Smooth muscle cell (in vitro differentiated cells): ENCODE measurements around the gene BCKDHB. TPM values are rescaled to one million over a fixed set of nuclear protein-coding genes. Genes with fewer than 3 reads are reported as not detected.

Experiments
- DNase-seq: peaks from one replicate; lab custom pipeline; 2025; ENCODE audit not compliant: unreplicated experiment; lab: John Stamatoyannopoulos, UW
- H2AFZ ChIP-seq: fragments of 200-600 bp; sonication (generic); 2 replicates; pipeline ENCODE4 v1.6.0; 2016; ENCODE audit warnings: antibody characterized with exemption, low read depth, mild to moderate bottlenecking
- H3F3A ChIP-seq: fragments of 200-600 bp; sonication (generic); 2 replicates; pipeline ENCODE4 v1.6.0; 2017; ENCODE audit warnings: antibody characterized with exemption, low read depth
- H3K27ac ChIP-seq: fragments of 200-600 bp; sonication (generic); 2 replicates; pipeline ENCODE4 v1.5.1; 2016; ENCODE audit warnings: low read depth, mild to moderate bottlenecking
- H3K27me3 ChIP-seq: fragments of 200-600 bp; sonication (generic); 2 replicates; pipeline ENCODE4 v1.6.1; 2016; ENCODE audit warnings: low read depth, mild to moderate bottlenecking
- H3K36me3 ChIP-seq: fragments of 200-600 bp; sonication (generic); 2 replicates; pipeline ENCODE4 v1.5.1; 2016; ENCODE audit warnings: low read depth
- H3K4me1 ChIP-seq: fragments of 200-600 bp; sonication (generic); 2 replicates; pipeline ENCODE4 v1.5.1; 2016; ENCODE audit warnings: low read depth
- H3K4me2 ChIP-seq: fragments of 200-600 bp; sonication (generic); 2 replicates; pipeline ENCODE4 v1.6.0; 2016; ENCODE audit warnings: mild to moderate bottlenecking
- H3K4me3 ChIP-seq: fragments of 200-600 bp; sonication (generic); 2 replicates; pipeline ENCODE4 v1.5.1; 2016; ENCODE audit warnings: mild to moderate bottlenecking
- H3K79me2 ChIP-seq: fragments of 200-600 bp; sonication (generic); 2 replicates; pipeline ENCODE4 v1.6.0; 2016; ENCODE audit warnings: low read depth, mild to moderate bottlenecking
- H3K9ac ChIP-seq: fragments of 200-600 bp; sonication (generic); 2 replicates; pipeline ENCODE4 v1.6.0; 2016; ENCODE audit warnings: low read depth
- H3K9me3 ChIP-seq: fragments of 200-600 bp; sonication (generic); replicated peaks from 2 replicates; pipeline ENCODE4 v1.5.1; 2016; ENCODE audit warnings: low read depth
- H4K20me1 ChIP-seq: fragments of 200-600 bp; sonication (generic); 2 replicates; pipeline ENCODE4 v1.6.0; 2016; ENCODE audit warnings: low read depth
- CTCF ChIP-seq: fragments of 200-600 bp; sonication (generic); IDR thresholded peaks from 2 replicates; pipeline ENCODE4 v1.5.1; 2017; ENCODE audit warnings: borderline replicate concordance, mild to moderate bottlenecking, antibody characterized with exemption; ENCODE audit not compliant: insufficient read depth, poor library complexity, severe bottlenecking
- WGBS: methylation state at CpG from one replicate; pipeline ENCODE4 v1.1.7; 2016; ENCODE audit warnings: low lambda C conversion rate; 5-methylcytosine and 5-hydroxymethylcytosine counted together
- polyA plus RNA-seq: library from polyadenylated mRNA; unstranded; fragments of >200 nt; fragmentation: Nextera tagmentation; extraction: Ambion mirVana; gene quantifications from 2 replicates; pipeline ENCODE4 v1.2.1, GENCODE V29; 2016
- total RNA-seq: library from RNA; depleted of rRNA; stranded (reverse); fragments of >200 nt; gene quantifications from 2 replicates; pipeline ENCODE4 v1.2.3, GENCODE V29; 2014

Gene BCKDHB
- total and polyA plus RNA-seq, 2 experiments from 2014 or later, result 10.2 to 19.7 TPM

GRCh38 chr6:80333342-80333741 is 226.9 kb downstream of the BCKDHB start:
- no peak for DNase-seq
- H3K4me2 ChIP-seq, result no peak overlapping the region
- no peaks in the 10 kb centered on the region for H3K9me3 ChIP-seq
- H2AFZ ChIP-seq, result no peak overlapping the region
- no peak overlapping the region for H3K27ac ChIP-seq
- WGBS, result 63% methylated on average over 3 of the region's 3 CpGs
- H3K4me3 ChIP-seq, result no peak overlapping the region
- H3K36me3 ChIP-seq, result no peaks in the 10 kb centered on the region
- H3K79me2 ChIP-seq, result no peaks in the 10 kb centered on the region
- H3K27me3 ChIP-seq, result no peaks in the 10 kb centered on the region
- no peaks in the 10 kb centered on the region for H3F3A ChIP-seq
- H4K20me1 ChIP-seq, result no peaks in the 10 kb centered on the region
- H3K9ac ChIP-seq, result no peak overlapping the region
- H3K4me1 ChIP-seq, result peaks cover 44% of the 10 kb centered on the region
- no peak for TF ChIP-seq CTCF

GRCh38 chr6:80335121-80335531 is 228.7 kb downstream of the BCKDHB start:
- no peak for DNase-seq
- Histone ChIP-seq H3K27me3 (no peaks in the 10 kb centered on the region), H3K4me2 (peak overlapping the region; percentile 78), H2AFZ (peak overlapping the region; percentile 56), H3F3A (no peaks in the 10 kb centered on the region), H3K36me3 (no peaks in the 10 kb centered on the region), H4K20me1 (no peaks in the 10 kb centered on the region), H3K9me3 (no peaks in the 10 kb centered on the region), H3K79me2 (no peaks in the 10 kb centered on the region), H3K27ac (no peak overlapping the region), H3K9ac (no peak overlapping the region), H3K4me3 (peak overlapping the region; percentile 34), H3K4me1 (peaks cover 37% of the 10 kb centered on the region)
- 35% methylated on average over 6 of the region's 6 CpGs for WGBS
- no peak for TF ChIP-seq CTCF

GRCh38 chr6:80336911-80337310 is 230.4 kb downstream of the BCKDHB start:
- no peak overlapping the region for H2AFZ ChIP-seq
- DNase-seq, result no peak
- no peak overlapping the region for H3K9ac ChIP-seq
- no peak overlapping the region for H3K4me2 ChIP-seq
- no peaks in the 10 kb centered on the region for H3K79me2 ChIP-seq
- peaks cover 24% of the 10 kb centered on the region for H3K4me1 ChIP-seq
- no peak overlapping the region for H3K4me3 ChIP-seq
- no peaks in the 10 kb centered on the region for H3K27me3 ChIP-seq
- no peaks in the 10 kb centered on the region for H3F3A ChIP-seq
- H3K9me3 ChIP-seq, result no peaks in the 10 kb centered on the region
- H3K36me3 ChIP-seq, result no peaks in the 10 kb centered on the region
- H3K27ac ChIP-seq, result no peak overlapping the region
- TF ChIP-seq CTCF, result no peak
- no peaks in the 10 kb centered on the region for H4K20me1 ChIP-seq
- 89% methylated on average over 2 of the region's 2 CpGs for WGBS

GRCh38 chr6:80338201-80338836 is 231.8 kb downstream of the BCKDHB start:
- Histone ChIP-seq H4K20me1 (no peaks in the 10 kb centered on the region), H3K4me3 (peak overlapping the region; percentile 25), H2AFZ (peak overlapping the region; percentile 72), H3K36me3 (no peaks in the 10 kb centered on the region), H3K4me2 (peak overlapping the region; percentile 77), H3K9me3 (no peaks in the 10 kb centered on the region), H3K79me2 (no peaks in the 10 kb centered on the region), H3K4me1 (peaks cover 20% of the 10 kb centered on the region), H3K27me3 (no peaks in the 10 kb centered on the region), H3F3A (no peaks in the 10 kb centered on the region), H3K27ac (no peak overlapping the region), H3K9ac (no peak overlapping the region)
- DNase-seq, result peak; percentile 36
- WGBS, result 16% methylated on average over 12 of the region's 12 CpGs
- peak; percentile 90 for TF ChIP-seq CTCF
